ENCODE results near the gene SUGCT. TPM values are rescaled to one million over a fixed set of nuclear protein-coding genes. Genes with fewer than 3 reads are reported as not detected.

Gene SUGCT
- total and polyA plus RNA-seq, 8 donors: 0.87 to 8.0 (median 2.9) TPM; not detected in 1

- DNase-seq: no peak
- Histone ChIP-seq H3K4me3 (no peak overlapping the region), H3K9me3 (no peaks in the 10 kb centered on the region), H3K27ac (no peak overlapping the region), H3K36me3 (no peaks in the 10 kb centered on the region), H3K4me1 (peaks cover 0 to 14% (median 8%) of the 10 kb centered on the region in 4 donors), H3K27me3 (no peaks in the 10 kb centered on the region)
- intact Hi-C loops (cut with DNase I; ENCODE audit: low total_unique reads): no loop called here
- WGBS, 5 donors: 84 to 96% (median 94%) methylated on average over 10 of the region's 10 CpGs
- TF ChIP-seq POLR2A (IDR thresholded peaks at IDR 0.05) (no peak), CTCF (IDR thresholded peaks at IDR 0.05) (no peak), POLR2AphosphoS5 (IDR thresholded peaks at IDR 0.05) (no peak), EP300 (IDR thresholded peaks at IDR 0.05) (no peak)
Observed at GRCh38 chr7:40828686-40829600, 694.1 kb downstream of the SUGCT start.

- H3K27ac ChIP-seq: no peak overlapping the region
- TF ChIP-seq POLR2AphosphoS5 (IDR thresholded peaks at IDR 0.05) (no peak), POLR2A (IDR thresholded peaks at IDR 0.05) (no peak), CTCF (IDR thresholded peaks at IDR 0.05) (no peak), EP300 (IDR thresholded peaks at IDR 0.05) (no peak)
- no peaks in the 10 kb centered on the region for H3K27me3 ChIP-seq
- no peak for DNase-seq
- H3K36me3 ChIP-seq: no peaks in the 10 kb centered on the region
- intact Hi-C loops (cut with DNase I; ENCODE audit: low total_unique reads): no loop called here
- no peak overlapping the region for H3K4me3 ChIP-seq
- 57 to 73% (median 62%) methylated on average over 3 of the region's 3 CpGs for WGBS, 5 donors
- no peaks in the 10 kb centered on the region for H3K4me1 ChIP-seq
- no peaks in the 10 kb centered on the region for H3K9me3 ChIP-seq
Observed at GRCh38 chr7:40833191-40833887, 698.5 kb downstream of the SUGCT start.

DNA sequence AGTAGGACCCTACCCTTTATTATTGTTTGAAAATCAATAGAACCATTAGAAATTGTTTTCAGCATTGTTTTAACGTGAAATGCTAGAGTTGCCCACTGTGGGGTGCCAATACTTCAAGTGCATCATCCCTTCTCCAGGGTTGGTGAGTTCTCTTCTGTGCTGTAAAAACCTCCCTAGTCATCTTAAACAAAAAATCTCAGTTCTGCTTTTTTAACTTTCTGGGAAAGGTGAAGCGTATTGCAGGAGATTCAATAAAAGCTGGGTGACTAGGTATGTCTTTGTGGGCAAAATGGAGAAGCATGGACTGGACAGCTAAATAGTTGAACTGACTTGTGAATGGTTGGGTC is 699.1 kb downstream of the SUGCT start:
- 68 to 79% (median 70%) methylated on average over 2 of the region's 2 CpGs for WGBS, 5 donors
- intact Hi-C loops (cut with DNase I; ENCODE audit: low total_unique reads): no loop called here
- no peak for DNase-seq
- Histone ChIP-seq H3K36me3 (no peaks in the 10 kb centered on the region), H3K4me3 (no peak overlapping the region), H3K27ac (no peak overlapping the region), H3K4me1 (no peaks in the 10 kb centered on the region), H3K9me3 (no peaks in the 10 kb centered on the region), H3K27me3 (no peaks in the 10 kb centered on the region)
- TF ChIP-seq EP300 (IDR thresholded peaks at IDR 0.05): no peak
- TF ChIP-seq CTCF (IDR thresholded peaks at IDR 0.05): no peak
- no peak for TF ChIP-seq POLR2A (IDR thresholded peaks at IDR 0.05)
- TF ChIP-seq POLR2AphosphoS5 (IDR thresholded peaks at IDR 0.05): no peak

- Histone ChIP-seq H3K4me3 (no peak overlapping the region), H3K36me3 (no peaks in the 10 kb centered on the region), H3K9me3 (peaks cover 0 to 11% (median 5%) of the 10 kb centered on the region in 4 donors), H3K27me3 (no peaks in the 10 kb centered on the region), H3K27ac (no peak overlapping the region), H3K4me1 (no peaks in the 10 kb centered on the region)
- intact Hi-C loops (cut with DNase I; ENCODE audit: low total_unique reads): no loop called here
- no peak for TF ChIP-seq POLR2A (IDR thresholded peaks at IDR 0.05)
- TF ChIP-seq POLR2AphosphoS5 (IDR thresholded peaks at IDR 0.05): no peak
- no peak for TF ChIP-seq EP300 (IDR thresholded peaks at IDR 0.05)
- TF ChIP-seq CTCF (IDR thresholded peaks at IDR 0.05): no peak
- 29 to 81% (median 58%) methylated on average over 6 of the region's 6 CpGs for WGBS, 5 donors
- no peak for DNase-seq
Observed at GRCh38 chr7:40836218-40836617, 701.4 kb downstream of the SUGCT start.

Data from stomach (tissue), 9 donors.